Stimulated activated CD4-positive, alpha-beta T cell treated with anti-CD3 and anti-CD28 coated beads, Interleukin-12 subunit alpha, Interleukin-12 subunit beta, amount 100 ng/mL, for 4 hours (primary cell): ENCODE data around the gene EFS.
"Not testable (repeated sequence)": the region's sequence is repeated elsewhere in the genome, so short reads cannot be mapped to it uniquely, and the experiment has no call there.

Experiments
- DNase-seq: peaks from one replicate; pipeline ENCODE4 v3.0.0-alpha.2; 2020

EFS gene

GRCh38 chr14:23365036-23365731 lies at the start of gene EFS:
Gene EFS, minus strand, starts transcription at chr14:23365172. Its CDS starts 147 bp downstream, at chr14:23365025.
- DNase-seq = no peak

GRCh38 chr14:23414254-23414653 lies 49.3 kb upstream of the EFS start:
- DNase-seq = no peak

- DNase-seq = no peak
Measured at GRCh38 chr14:23413681-23414080, 48.7 kb upstream of the EFS start.

DNA sequence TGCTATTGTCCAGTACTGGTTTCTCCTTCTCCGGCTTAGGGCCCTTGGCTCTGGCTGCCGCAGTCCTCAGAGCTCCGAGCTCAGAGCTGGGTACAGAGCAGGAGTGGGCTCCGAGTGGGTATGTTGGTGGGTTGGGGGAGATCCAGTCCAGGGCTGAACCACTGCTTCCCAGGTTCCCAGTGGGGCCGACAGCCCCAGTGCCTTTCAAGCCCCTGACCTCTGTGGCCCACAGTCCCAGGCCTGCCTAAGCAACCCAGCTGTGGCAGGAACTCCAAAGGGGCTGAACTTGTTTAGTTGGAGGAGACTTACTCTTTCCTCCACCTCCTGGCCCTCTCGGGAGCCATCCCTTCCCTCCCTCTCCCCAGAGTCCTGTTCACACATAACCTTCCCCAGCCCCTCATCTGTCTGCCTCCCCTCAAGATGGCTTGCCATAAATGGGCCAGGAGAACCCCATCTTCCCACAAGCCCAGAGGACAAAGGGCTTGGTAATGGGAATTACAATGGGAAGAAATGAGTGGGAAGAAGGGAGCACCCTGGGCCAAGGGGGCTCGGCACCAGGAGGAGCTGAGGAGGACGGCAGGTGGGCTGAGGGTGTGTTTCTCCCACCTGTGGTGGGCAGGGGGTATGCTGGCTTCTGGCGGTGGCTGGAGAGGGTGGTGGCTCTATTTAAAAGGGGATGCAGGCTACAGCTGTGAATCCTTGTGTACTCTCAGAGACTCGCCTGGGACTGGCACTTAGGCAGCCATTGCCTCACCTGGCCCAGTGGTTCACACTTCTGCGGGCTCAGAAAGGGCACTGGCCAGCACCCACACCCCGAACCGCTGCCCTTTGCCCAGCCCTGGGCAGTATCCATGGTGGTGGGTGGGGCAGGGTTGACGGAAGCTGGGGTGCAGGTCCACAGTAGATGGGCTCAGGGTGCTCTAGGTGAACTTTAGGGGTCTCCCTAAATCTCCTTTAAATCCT lies 46.9 kb upstream of the EFS start:
- no peak for DNase-seq

DNA sequence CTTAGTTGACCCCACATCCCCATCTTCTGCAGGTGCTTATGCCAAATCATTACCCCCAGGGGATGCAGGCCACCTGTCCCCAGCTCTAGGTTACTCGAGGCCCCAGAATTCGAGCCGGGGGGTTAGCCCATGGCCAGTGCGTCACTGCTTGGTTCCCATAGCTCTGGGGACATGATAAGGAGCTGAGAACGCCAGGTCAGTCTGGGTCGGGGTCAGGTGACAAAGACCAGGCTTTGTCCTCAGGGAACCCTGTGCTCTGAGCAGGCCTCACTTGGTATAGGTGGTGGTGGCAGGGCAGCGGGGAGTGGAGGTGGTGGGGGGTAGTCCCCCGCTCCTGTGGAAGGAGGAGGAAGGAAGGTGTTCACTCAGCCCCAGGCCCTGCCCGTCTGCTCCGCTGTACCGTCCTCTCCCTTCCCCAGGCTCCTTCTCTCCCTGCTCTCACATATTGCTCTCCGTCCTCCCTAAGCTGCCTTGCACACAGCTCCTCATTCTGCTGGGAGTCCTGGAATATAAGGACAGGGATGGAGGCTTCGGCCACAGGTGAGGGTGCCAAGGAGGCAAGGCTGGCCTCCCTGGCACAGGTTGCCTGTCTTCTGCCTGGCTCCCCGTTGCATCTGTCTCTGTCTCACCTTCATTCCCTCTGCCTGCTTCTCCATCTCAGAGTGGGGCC lies 45.1 kb upstream of the EFS start:
- DNase-seq = no peak

GRCh38 chr14:23409475-23409874 lies 44.5 kb upstream of the EFS start:
- DNase-seq = no peak

DNA sequence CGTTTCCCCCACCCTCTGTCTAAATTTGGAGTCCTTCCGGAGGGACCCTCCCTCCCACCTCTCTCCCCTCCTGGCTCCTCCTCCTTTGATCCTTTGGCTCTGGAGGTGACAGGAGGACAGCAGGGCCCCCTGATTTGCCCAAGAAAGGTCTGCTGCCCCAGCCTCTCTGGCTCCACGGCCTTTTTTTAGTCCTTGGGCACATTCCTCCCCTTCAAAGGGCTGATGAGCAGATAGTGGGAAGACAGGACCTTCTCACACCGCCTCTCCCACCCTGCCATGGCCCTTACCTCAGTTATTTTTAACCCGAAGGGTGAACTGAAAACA lies 43.3 kb upstream of the EFS start:
- no peak for DNase-seq

DNA sequence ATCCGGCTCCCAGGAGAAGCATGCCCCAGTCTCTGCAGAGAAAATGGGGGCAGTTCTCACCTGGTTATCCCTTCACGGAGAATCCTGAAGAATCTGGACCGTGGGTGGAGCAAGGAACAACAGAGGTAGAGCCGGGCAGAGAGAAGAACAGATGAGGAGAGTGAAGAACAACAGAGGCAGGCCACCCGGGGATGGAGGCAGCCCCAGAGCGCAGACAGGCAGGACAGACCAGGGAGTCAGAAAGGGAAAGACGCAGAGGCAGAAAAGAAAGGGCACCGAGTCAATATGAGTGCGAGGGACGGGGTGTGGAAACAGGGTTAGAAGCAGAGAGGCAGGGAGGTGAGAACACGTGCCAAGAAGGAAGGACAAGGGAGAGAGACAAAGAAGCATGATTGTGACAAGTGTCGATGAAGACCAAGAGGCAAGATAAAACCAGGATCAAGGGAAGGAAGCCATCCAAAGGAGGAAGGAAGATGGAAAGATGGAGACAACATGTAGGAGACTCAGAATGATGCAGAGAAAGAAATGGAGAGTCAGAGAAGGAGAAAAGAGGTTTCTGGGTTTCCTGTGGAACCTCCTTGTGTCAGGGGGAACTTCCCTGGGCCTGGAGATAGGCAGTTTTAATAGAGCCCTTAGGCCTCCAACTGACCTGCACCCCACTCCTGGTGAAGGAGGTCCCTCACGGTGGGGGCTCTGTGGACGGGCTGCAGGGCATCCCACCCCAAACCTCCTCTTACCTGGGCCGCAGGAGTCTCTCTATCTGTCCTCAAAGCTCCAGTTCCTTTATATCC lies 42.7 kb upstream of the EFS start, which contains the start of gene MYH6:
TSS of gene MYH6 (minus strand) at position 758 of the 791 bp plus-strand sequence. CDS start 1,050 bp downstream, outside the sequence.
- no peak for DNase-seq

DNA sequence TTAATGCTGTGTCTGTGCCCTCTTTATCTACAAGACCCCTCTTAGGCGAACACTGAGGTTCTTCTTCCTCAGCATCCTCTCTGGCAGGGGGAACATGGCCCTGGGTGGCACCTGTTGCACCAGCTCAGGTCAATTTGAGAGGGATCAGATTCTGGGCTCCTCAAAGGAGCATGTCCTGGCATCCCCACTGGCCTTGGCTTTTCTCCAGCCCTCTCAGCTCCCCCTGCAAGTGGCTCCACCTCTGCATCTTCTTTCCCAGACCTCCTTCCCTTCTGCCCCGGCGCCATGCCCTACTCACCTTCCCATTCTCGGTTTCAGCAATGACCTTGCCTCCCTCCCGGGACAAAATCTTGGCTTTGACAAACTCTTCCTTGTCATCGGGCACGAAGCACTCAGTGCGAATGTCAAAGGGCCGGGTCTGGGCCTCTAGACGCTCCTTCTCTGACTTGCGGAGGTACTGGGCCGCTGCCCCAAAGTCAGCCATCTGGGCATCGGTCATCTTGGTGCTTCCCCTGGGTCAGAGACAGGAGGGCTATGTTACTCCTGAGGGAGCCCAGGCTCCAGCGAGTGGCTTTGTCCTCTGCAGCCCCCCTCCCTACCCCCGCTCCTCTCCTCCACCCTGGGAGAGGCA lies 41.9 kb upstream of the EFS start:
- no peak for DNase-seq

DNA sequence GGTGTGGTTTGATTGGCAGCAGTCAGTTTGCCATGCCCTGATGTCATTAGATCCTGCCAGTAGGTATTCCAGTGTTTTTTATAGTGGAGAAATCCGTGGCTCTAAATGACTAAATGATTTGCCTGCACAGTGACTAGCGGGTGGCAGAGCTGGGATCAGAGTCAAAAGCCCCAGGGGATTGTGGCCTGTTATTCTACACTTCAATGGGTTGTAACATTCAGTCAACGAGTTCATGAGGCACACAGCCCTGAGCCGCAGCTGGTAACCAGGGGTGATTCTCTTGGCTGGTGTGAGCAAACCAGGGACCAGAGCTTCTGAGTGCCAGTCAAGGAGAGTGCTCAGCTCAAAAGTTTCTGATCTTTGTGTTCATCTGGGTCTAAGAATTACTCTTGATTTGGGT lies 41.3 kb upstream of the EFS start:
- DNase-seq = no peak

DNA sequence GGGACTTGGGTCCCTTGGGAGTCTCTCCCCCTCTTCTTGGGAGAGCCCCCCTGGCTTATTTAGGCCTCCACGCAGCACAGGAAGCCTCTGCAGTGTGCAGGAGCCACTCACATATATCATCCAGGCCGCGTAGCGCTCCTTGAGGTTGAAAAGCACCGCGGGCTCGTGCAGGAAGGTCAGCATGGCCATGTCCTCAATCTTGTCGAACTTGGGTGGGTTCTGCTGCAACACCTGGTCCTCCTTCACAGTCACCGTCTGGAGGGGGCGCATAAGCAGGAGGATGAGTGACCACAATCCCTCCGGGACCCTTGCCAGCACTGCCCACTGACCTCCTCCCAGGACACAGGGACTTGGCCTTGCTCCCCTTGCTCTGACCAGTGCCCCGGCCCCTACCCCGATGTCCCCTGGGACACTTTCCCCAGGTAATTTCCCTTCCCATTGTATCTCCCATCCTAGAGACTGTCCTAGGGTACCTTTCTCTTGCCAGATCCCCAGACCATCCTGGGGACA lies 40.6 kb upstream of the EFS start:
- no peak for DNase-seq

DNA sequence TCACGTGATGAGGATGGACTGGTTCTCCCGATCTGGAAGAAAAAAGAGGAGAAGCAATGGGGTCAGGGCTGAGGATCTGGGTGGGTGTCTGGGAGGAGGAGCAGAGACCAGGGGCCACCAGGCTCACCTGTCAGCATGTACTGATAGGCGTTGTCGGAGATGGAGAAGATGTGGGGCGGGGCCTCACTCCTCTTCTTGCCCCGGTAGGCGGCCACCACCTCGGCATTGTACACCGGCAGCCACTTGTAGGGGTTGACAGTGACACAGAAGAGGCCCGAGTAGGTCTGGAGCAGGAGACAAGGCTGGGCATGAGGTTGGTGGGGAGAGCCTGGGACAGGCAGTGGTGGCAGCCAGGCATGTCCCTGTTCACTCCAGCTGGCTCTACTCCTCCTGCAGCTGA lies 40.1 kb upstream of the EFS start:
- DNase-seq = no peak

GRCh38 chr14:23404331-23404900 lies 39.4 kb upstream of the EFS start:
- DNase-seq = no peak

DNA sequence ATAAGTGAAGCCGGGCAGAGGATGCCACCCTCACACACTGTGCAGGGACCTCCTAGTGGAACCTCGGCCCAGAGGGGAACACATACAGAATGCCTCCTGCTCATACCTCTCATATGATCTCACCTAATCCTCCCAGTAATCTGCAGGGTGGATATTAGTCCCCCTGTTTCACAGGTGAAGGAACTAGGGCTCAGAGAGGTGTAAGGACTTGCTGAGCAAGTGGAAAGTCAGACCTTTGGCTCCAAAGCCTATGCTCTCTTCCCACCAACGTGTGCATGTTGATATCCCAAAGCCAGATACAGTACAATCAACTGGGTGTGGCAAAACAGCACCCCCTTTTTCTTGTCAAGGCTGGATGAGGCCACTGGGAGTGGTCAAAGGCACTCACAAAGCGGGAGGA lies 38.9 kb upstream of the EFS start:
- DNase-seq = no peak

DNA sequence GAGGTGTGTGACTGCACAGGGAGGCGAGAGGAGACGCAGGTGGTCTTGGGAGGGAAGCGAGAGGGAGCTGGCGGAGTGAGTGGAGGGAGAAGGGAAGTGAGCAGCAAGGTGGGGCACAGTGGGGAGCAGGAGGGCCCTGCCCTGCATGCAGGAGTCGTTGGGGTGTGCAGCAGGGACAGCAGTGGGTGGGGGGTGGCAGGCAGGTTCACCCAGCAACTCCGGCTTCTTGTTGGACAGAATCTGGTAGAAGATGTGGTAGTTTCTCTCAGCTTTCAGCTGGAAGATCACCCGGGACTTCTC lies 38.1 kb upstream of the EFS start:
- no peak for DNase-seq

DNA sequence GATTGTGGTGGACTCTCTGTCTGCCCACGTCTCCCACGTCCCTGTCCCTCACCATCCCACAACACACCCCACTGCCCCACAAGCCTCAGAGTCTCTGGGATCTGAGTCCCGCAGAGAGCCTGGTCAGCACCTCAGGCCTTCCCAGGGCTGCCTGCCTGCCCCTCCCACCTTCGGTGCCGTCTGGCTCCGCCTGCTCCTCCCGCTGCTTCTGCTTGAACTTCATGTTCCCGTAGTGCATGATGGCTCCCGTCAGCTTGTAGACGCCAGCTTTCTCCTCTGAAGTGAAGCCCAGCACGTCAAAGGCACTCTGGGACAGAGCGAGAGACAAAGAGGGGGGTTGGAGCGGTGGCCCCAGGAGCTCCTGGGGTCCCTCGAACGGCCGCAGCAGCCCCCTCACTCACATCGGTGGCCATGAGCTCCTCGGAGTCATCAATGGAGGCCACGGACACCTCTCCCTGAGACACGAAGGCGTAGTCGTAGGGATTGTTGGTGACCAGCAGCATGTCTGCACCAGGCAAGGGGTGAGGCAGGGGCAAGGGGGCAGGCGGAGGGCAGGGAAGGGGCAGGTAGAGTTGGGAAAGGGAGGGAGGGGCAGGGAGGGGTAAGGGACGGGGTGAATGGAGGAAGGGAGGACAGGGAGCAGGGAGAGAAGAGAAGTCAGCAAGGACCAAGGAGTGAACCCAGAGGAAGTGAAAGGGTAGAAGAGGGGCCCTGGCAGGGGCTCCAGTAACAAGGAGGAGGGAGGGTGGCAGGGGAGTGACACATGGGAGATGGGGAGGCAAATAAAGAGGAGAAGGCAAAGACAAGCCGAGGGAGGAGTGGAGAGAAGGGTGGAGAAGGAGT lies 37.5 kb upstream of the EFS start:
- no peak for DNase-seq

GRCh38 chr14:23401291-23401690 lies 36.3 kb upstream of the EFS start:
- DNase-seq = no peak

- DNase-seq = not testable (repeated sequence)
Measured at GRCh38 chr14:23400496-23401149, 35.7 kb upstream of the EFS start.

DNA sequence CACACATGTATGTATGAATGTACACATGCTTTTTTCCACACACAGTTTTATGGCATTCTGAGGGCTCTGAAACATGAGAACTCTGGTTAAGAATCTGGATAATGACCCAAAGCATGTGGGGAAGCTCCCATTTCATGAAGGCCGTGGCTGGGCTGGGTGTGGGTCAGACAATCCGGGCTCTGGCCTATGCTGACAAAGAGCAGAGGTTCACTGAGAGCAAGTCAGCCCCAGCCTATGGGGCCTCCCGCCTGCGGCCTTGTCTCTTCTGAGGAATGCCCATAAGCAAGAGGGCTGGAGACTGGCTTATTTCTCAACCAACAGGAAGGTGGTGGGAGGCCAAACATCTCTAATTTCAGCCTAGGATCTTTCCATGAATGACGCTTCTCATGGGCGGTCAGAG lies 34.6 kb upstream of the EFS start:
- DNase-seq = no peak

DNA sequence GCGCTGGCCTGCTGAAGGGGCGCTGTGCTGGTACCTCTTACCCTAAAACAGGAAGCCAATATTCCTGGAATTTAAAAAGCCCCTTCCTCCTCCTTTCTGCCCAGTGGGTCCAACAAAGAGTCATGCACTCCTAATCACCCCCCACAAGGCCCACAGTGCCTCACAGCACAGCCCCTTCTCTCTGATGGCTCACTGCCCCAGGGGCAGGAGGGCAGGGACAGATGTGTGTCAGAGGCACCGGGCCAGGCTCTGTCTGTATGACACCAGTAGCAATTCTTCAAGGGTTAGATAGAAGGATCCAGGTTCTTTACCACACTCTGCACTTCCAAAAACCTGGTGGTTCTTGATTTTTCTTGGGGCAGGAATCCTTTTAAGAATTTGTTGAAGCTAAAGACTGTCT lies 34.2 kb upstream of the EFS start:
- DNase-seq = no peak
